VCaP (cell line): Measurements from ENCODE around the gene BLMH.

Experiments
- H3K27ac ChIP-seq: fragments of 450-650 bp; 2 replicates; pipeline ENCODE4 v1.5.1; 2017
- CTCF ChIP-seq: fragments of 450-650 bp; conservative IDR thresholded peaks from 2 replicates; pipeline ENCODE4 v1.5.1; 2017; ENCODE audit warnings: mild to moderate bottlenecking, moderate library complexity

BLMH gene

GRCh38 chr17:30240177-30240576 lies 51.6 kb downstream of the BLMH start:
- H3K27ac ChIP-seq: no peak overlapping the region
- no peak for TF ChIP-seq CTCF

GRCh38 chr17:30239089-30239462 lies 52.7 kb downstream of the BLMH start:
- TF ChIP-seq CTCF: no peak
- no peak overlapping the region for H3K27ac ChIP-seq

GRCh38 chr17:30238387-30239088 lies 53.2 kb downstream of the BLMH start:
- TF ChIP-seq CTCF: no peak
- H3K27ac ChIP-seq: no peak overlapping the region

GRCh38 chr17:30238003-30238344 lies 53.8 kb downstream of the BLMH start:
- TF ChIP-seq CTCF: no peak
- H3K27ac ChIP-seq: no peak overlapping the region

- TF ChIP-seq CTCF: no peak
- H3K27ac ChIP-seq: no peak overlapping the region
Measured at GRCh38 chr17:30237296-30238002, 54.3 kb downstream of the BLMH start.

- no peak overlapping the region for H3K27ac ChIP-seq
- TF ChIP-seq CTCF: peak; percentile 88
Measured at GRCh38 chr17:30236766-30237165, 55.0 kb downstream of the BLMH start.

GRCh38 chr17:30236297-30236624 lies 55.5 kb downstream of the BLMH start:
- no peak for TF ChIP-seq CTCF
- H3K27ac ChIP-seq: no peak overlapping the region
